ENCODE data around the gene LYSMD2. TPM values are rescaled to one million over a fixed set of nuclear protein-coding genes. Genes with fewer than 3 reads are reported as not detected.

Gene LYSMD2
- total and polyA plus RNA-seq, 8 donors: 5.0 to 29.7 (median 8.0) TPM

- WGBS, 2 donors: 56 to 67% methylated on average over 1 of the region's 1 CpG
- no peak for TF ChIP-seq CTCF (IDR thresholded peaks at IDR 0.05)
- no peak for ATAC-seq
- no peaks in the 10 kb centered on the region for H3K9me3 ChIP-seq
- H3K4me1 ChIP-seq: peaks cover 0 to 3% (median 0%) of the 10 kb centered on the region in 3 donors
- H3K36me3 ChIP-seq: no peaks in the 10 kb centered on the region
- intact Hi-C loops (cut with DNase I): no loop called here
- FAIRE-seq: no peak
- H3K27ac ChIP-seq: no peak overlapping the region
- no peak for DNase-seq
- no peaks in the 10 kb centered on the region for H3K27me3 ChIP-seq
- H3K4me3 ChIP-seq: no peak overlapping the region
Measured at GRCh38 chr15:51724673-51725072, 12.8 kb downstream of the LYSMD2 start.

- Histone ChIP-seq H3K4me3 (no peak overlapping the region), H3K27me3 (no peaks in the 10 kb centered on the region), H3K36me3 (no peaks in the 10 kb centered on the region), H3K9me3 (no peaks in the 10 kb centered on the region), H3K27ac (no peak overlapping the region), H3K4me1 (peaks cover 0 to 3% (median 0%) of the 10 kb centered on the region in 3 donors)
- FAIRE-seq (no peak), ATAC-seq (no peak), DNase-seq (no peak)
- TF ChIP-seq CTCF (IDR thresholded peaks at IDR 0.05): no peak
- 79 to 82% methylated on average over 2 of the region's 2 CpGs for WGBS, 2 donors
- intact Hi-C loops (cut with DNase I): no loop called here
Measured at GRCh38 chr15:51724199-51724598, 13.3 kb downstream of the LYSMD2 start.

- WGBS, 2 donors: 82 to 88% methylated on average over 5 of the region's 5 CpGs
- DNase-seq (no peak), ATAC-seq (peak in 3 of 4 donors; percentile 30 to 65 (median 58)), FAIRE-seq (no peak)
- Histone ChIP-seq H3K36me3 (no peaks in the 10 kb centered on the region), H3K27ac (no peak overlapping the region), H3K4me1 (peaks cover 0 to 3% (median 0%) of the 10 kb centered on the region in 3 donors), H3K9me3 (no peaks in the 10 kb centered on the region), H3K4me3 (no peak overlapping the region), H3K27me3 (no peaks in the 10 kb centered on the region)
- no peak for TF ChIP-seq CTCF (IDR thresholded peaks at IDR 0.05)
- intact Hi-C loops (cut with DNase I): no loop called here
Measured at GRCh38 chr15:51721199-51721960, 16.1 kb downstream of the LYSMD2 start.

- H3K27me3 ChIP-seq: no peaks in the 10 kb centered on the region
- TF ChIP-seq CTCF (IDR thresholded peaks at IDR 0.05): no peak
- ATAC-seq (no peak), DNase-seq (no peak), FAIRE-seq (no peak)
- WGBS, 2 donors: 70 to 78% methylated on average over 8 of the region's 8 CpGs
- no peak overlapping the region for H3K27ac ChIP-seq
- no peaks in the 10 kb centered on the region for H3K36me3 ChIP-seq
- H3K4me3 ChIP-seq: no peak overlapping the region
- peaks cover 0 to 3% (median 0%) of the 10 kb centered on the region in 3 donors for H3K4me1 ChIP-seq
- H3K9me3 ChIP-seq: no peaks in the 10 kb centered on the region
- intact Hi-C loops (cut with DNase I): no loop called here
Measured at GRCh38 chr15:51720201-51720995, 17.1 kb downstream of the LYSMD2 start.
